NCI-H345 treated with DMSO at 0.1 percent for 48 hours (cell line): ENCODE data around the gene MARK4.

ENCODE experiments used
- DNase-seq: peaks from one replicate; lab custom pipeline; 2025; ENCODE audit not compliant: unreplicated experiment; lab: John Stamatoyannopoulos, UW

Gene MARK4

DNA sequence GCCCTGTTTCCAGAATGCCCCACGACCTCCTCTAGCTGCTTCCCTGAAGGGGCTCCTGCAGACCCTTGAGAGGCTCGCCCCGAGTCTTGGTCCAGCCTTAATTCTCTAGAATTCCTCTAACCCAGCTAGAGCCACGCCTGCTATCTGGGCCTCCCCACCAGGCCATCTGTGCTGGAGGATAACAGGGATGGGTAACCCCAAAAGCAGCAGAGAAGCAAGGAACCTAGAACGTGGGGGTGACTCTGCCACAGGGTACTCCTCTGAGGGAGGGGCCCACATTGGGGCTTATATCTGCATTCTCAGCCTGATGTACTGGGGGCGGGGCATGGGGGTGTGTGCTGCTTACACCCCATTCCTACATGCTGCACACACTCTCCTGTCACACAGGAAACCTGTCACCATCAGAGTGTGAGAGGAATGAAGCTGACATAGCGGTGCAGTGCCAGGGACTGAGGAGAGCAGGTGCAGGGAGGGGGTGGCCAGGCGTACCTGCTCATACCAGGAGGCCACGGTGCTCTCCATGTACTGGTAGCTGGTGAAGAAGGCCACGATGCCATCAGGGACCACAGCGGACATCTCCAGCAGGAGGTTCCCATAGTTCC is 103.3 kb downstream of the MARK4 start:
- no peak for DNase-seq
